ENCODE measurements around the gene KCNQ2.

KCNQ2 gene

DNA sequence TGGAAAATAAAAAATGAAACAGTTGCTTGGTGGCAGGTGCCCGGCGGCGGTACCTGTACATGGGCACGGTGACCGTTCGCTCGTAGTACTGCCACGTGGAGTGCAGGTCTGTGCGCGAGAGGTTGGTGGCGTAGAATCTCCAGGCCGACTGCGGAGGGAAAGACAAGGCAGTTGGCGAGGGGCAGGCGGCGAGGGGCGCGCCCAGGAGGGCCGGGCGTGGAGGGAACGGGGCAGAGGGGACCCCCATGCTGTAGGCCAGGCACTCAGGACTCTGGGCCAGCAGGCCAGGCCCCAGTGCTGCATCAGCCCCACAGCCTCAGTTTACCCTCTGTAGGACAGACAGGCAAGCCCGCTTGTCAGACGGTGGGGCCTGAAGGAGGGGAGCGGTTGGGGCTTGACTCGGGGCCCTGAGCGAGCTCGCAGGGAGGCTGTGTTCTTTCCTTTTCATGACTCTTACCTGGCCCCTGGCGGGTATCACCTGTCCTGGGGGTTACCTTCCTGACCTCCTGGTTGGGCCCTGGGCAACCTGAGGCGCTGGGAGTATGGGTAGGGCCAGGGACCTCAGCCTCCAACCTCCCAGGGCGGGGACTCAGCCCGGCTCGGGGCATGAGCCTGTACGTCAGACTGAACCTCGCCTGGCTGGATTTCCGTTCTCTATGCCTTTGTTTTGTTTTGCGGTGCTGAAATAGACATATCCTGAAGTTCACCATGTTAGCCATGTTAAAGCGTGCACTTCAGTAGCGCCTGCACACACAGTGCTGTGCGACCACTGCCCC lies 38.5 kb downstream of the KCNQ2 start:
- DNase-seq, result no peak

DNA sequence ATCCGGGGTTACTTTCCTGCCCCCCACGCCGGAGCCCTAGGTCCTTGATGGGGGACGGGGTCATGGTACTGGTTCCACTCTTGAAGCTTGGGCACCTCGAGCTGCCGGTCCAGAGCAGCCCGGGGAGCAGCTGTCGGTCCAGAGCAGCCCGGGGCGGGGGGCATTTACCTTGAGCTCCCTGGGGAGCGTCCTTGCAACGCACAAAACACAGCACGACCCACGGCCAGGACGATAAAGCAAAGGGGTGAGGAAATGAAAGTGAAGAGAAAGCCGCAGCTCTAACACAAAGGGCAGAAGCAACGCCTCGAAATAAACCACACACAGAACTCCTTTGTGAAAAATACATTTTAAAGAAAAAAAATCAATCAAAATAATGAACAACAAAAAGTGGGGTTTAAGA lies 39.1 kb downstream of the KCNQ2 start:
- DNase-seq, result no peak

DNA sequence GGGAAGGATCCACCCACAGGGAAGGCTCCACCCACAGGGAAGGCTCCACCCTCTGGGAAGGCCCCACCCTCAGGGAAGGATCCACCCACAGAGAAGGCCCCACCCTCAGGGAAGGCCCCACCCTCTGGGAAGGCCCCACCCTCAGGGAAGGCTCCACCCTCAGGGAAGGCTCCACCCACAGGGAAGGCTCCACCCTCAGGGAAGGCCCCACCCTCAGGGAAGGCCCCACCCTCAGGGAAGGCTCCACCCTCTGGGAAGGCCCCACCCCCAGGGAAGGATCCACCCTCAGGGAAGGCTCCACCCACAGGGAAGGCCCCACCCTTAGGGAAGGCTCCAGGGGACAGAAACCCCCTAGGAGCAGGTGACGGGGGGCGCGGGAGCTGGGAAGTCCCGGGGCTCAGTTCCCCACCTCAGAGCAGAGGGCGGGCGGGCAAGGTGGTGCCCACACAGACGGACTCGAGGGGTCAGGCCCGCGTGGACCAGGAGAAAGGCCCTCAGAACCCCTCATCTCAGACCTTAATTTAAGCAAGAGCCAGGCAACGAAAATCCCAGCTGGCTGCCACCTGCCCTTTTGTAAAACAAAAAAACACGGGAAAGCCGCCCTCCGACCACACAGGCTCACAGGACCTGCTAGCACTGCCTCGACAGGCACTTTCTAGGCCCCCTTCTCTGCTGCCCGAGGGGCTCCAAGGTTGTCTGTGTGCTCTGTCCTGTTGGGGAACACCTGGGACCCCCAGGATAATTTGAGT lies 39.7 kb downstream of the KCNQ2 start:
- DNase-seq, result no peak

DNA sequence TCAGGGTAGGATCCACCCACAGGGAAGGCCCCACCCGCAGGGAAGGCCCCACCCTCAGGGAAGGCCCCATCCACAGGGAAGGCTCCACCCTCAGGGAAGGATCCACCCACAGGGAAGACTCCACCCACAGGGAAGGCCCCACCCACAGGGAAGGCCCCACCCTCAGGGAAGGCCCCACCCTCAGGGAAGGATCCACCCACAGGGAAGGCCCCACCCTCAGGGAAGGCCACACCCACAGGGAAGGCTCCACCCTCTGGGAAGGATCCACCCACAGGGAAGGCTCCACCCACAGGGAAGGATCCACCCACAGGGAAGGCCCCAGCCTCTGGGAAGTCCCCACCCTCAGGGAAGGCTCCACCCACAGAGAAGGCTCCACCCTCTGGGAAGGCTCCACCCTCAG lies 40.5 kb downstream of the KCNQ2 start:
- no peak for DNase-seq

DNA sequence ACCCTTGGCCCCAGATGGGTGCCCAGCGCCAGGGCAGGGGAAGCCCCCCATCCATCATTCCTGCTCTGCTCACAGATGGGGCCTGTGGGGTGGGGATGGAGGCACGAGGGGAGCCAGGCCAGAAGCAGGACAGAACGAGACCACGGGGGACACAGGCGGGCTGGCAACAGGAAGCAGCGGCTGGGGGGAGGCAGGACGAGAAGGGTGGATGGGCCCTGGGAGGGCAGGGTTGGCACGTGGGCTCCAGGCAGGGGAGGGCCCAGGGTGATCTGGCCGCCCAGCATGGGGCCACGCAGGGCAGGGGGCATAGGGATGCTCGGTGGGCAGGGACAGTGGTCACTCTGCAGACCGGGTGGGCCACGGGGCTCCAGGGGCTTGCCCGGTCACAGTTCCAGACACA lies 41.6 kb downstream of the KCNQ2 start:
- DNase-seq, result no peak

DNA sequence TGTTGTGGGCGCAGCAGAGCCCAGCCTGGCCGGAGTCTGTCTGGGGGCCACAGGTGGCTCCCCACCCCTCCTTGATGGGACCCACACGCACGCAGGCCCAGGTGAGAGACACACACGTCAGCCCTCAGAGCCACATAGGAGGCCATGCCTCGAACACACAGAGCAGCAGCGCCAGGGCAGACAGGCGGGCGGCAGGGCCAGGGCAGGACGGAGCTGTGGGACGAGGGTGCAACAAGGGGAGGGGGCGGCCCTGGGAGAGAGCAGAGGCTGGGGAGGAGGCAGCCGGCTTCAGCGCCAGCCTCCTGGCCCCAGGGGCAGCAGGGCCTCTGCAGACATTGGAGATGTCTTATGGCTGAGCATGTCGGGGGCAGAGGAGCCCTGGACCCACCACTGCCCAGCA lies 42.5 kb downstream of the KCNQ2 start:
- DNase-seq, result no peak

DNA sequence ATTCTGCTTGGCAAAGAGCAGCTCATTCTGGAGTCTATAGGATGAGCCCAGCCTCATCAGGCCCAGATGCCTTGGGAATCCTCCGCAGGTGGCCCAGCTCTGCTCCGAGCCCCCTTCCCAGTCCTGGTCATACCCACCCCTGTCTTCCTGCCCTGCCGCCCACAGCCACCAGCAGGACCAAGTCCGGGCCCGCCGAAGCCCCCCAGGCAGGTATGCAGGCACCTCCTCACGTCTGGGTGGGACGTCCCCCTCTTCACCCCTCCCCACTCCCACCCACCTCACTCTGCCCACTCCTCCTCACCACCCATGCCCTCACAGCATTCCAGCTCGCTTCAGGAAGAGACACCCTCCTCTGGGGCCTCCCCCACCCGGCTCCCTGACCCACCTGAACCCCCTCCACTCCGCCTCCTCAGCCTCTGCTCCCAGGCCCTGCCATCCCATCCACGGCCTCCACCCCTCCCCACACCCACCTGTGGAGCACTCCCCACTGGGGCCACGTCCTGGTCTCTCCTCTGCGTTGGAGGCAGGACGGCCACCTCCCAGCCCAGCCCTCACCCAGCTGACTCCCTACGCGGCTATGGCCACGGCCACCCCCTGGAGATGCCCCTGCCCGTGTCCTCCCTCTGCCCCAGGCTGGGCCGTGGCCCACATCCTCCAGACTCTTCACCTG lies 43.4 kb downstream of the KCNQ2 start:
- DNase-seq, result no peak

DNA sequence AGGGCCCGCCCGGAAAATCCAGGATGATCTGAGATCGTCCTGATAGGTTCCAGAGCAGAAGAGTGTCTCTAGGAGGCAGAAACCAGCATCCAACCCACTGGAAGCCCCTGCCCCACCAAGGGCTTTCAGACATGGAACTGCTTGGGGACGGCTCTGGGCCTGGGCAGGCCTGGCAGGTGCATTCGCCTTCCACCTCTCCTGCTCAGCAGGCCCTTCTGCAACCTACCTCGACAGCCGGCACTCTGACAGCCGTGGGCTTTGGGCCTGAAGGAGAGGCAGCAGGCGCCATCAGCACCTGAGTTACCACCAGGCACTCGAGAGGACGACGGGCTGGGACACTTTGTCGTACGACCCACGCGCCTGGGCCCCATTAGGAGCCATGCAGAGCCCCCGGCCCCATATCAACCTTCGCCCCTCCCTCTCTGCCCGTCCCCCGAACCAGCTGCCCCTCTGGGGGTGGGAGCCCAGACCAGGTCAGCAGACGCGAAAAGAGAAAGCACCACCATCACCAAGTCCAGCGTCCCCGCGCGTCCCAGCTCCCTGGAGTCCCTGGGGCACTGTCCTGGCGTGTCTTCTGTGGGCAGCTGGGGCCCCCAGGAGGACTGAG lies 44.6 kb downstream of the KCNQ2 start:
- DNase-seq, result no peak

DNA sequence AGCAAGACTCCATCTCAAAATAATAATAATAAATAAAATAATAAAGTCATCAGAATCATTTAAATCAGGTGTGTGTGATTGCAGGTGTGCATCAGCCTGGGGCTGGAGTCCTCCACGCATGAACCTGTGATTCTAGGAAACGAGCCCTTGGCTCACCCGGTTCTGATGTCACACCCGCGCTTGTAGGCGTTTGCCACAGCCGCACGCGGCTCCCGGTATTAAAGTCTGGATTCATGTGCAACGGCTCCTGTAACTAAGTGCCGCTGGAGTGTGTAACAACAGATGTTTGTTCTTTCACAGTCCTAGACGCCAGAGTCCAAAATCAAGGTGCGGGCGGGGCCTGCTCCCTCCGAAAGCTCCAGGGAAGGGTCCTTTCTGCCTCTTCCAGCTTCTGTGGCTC lies 45.2 kb downstream of the KCNQ2 start:
- no peak for DNase-seq

DNA sequence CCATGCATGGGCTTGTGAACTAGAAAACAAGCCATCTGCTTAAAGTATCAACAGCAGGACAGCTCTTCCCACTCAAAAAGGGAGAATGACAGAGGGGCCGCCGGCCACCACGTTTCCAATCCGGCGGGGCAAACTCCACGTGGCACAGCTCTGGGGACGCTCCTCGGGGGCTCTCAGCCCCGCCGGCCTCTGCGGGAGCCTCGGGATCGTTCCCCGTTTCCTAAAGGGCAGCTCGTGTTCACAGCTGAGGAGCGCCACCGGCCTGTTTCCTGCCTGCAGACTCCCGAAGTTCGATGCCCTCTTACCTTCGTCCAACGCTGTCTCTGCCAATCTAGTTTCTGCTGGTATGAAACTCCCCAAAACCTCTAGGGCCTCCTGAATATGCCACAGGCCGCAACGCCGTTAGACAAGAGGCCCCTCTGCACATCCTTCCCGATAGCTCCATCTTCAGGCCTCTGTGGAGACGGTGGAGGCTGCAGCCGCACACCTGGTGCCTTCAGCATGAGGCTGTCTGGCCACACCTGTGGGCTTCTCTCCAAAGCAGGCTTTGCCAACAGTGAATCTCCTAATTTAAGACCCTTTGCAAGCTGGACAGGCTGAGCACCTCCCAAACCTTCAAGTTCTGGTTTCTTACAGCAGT lies 46.5 kb downstream of the KCNQ2 start:
- no peak for DNase-seq

DNA sequence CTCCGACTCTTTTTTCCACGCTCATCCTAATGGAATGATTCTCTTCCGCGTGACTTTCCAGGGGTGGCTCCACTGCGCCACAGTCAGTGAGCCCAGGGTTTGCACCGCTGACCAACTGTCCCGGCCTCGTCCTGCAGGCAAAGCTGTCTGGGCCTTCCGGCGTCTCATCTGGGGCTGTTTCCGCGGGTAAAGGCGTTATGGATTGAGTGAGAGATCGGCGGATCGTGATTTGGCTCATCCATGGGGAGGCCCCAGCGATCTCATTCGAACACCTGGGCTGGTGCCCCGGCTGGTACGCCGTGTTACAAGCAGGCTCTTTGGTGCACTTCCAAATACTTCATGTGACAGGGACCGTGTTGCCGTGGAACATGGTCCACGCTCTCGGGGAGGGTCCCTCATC lies 47.8 kb downstream of the KCNQ2 start:
- DNase-seq, result no peak

DNA sequence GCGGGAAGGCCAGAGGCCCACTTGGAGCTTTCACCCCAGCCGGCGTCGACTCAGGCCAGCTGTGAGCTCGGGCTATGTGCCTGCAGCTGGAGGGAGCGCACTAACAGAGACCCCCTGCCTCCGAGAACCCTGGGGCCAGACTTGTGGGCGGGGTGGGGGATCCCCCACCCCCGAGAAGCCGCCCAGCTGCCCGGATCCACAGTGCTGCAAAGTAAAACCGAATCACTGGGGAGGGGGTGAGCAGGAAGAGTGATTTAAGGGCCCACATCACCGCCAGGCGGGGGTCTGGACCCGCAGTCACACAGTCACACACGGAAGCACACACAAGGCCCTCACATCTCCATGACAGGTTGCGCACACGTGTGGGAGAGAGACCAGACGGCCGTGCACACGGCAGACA lies 48.7 kb downstream of the KCNQ2 start:
- DNase-seq, result no peak

DNA sequence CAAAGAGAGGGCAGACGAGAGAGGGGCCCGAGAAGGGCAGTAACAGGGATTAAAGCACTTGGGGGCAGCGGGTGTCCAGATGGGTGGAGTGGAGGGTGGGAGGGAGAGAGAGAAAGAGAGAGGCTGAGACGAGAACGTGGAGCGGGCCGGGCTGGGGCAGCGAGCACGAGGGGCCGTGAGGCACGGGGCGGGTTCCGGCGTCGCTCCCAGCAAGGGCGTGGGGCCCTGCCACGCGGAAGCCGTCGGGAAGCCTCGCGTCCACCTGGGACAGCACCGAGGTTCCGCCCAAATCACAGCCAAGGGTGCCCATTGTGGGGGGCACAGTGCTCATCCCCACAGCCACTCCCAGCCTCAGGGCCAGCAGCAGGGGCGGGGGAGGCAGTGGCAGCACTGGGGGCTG lies 49.8 kb downstream of the KCNQ2 start:
- no peak for DNase-seq

DNA sequence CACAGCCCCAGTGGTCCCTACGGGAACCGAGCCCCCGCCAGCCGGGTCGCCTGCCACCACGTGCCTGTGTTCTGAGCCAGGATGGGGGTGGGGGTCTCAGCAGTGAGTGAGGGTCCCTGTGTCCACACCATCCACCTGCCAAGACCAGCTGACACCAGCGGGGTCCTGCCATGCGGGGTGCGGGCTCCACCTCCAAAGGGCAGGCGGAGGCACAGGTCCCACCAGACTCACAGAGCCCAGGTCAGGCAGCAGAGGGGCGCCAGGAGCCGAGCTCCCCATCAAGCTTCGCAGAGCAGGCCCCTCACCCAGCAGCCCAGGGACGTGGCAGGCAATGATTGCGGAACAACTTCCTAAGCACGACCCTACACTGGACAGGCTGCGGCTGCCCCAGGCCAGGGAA lies 50.5 kb downstream of the KCNQ2 start:
- DNase-seq, result no peak

DNA sequence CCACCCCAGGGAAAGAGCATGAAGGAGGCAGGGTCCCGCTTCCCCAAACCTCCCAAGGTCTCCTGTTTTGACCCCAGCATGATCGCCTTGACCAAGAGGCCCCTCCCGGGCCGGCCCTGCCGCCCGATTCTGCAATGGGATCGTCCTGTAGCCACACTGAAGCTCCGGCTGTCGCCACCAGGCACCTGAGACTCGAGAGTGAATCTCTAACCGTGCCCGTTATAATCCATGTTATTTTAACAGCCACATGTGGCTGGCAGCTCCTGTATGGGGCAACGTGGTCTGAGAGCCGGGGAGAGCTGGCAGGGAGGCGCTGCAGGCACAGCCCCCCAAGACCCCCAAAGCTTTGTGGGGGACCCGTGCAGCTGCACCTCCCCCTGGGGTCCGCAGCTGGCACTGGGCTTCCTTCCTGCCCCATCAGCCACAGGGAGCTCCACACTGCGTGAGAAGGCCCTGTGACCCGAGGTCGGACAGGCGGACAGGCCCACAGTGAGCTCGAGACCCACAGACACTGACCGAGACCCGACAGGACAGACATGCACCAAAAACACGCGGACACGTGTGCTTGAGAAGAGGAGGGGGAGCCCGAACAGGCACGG lies 51.3 kb downstream of the KCNQ2 start:
- no peak for DNase-seq

DNA sequence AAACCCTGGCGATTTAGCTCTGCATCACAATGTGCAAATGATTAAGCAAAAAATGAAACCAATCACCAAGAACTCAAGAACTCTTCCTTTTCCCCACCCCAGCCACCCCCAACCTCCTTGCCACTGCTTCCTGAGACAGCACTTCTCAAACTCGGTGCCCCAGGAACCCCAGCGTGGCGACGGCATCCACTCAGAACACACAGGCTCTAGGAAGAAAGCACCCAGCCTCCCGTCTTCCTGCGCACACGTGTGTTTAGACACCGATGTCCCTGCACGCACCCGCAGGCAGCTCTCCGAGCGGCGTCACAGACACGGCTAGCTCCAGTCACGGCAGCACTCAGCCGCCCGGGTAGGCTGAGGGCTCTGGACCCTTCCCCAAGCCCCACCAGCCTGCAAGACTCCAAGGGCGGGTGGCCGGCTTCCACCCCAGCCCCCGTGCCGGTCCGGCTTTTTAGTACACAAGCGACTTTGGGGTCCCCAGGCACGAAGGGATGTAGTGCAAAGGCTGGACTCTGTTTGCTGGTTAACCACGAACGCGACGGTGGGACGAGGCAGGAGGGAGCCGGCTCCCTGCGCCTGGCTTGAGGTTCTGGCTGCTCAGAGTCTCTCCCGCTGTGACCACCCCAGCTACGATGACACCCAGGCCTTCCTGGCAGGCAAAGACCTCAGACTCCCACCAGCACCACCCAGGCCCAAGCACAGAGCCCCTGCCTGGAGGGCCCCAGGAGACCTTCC lies 51.9 kb downstream of the KCNQ2 start:
- no peak for DNase-seq

DNA sequence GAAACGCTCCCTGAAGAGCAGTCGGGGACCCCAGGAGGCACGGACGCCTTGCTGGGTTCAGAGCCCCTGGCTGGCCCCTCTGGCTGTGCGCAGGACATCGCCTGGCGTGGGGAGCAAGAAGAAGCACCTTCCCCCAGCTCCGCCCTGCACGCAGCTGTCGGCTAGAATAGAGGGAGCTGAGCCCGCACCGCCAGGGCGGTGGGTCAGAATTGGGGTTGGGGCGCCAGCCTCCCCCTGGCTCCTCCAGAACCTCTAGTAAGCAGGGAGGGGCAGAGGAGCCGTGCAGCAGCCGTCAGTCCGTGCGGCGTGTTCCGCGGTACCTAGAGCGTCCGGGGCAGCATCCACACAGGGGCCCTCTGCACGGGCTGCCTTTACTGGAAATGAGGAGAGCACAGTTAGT lies 53.2 kb downstream of the KCNQ2 start:
- DNase-seq, result no peak

DNA sequence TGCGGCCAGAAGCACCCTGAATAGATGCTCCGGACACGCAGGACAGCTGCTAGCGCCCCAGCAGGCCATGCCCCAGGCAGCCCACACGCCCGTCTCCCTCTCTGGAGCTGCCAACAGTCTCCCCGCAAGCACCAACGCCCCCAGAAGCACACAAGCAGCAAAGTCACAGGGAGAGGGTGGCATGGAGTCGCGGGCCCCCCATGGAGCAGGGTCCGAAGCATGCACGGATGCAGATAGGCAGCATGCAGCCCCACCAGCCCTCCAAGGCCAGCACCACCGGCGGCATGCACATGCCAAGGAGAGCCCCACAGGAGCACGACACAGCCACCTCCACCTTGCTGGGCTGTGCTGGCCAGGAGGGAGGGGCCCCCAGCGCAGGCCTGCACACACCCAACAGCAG lies 53.8 kb downstream of the KCNQ2 start:
- DNase-seq, result no peak

DNA sequence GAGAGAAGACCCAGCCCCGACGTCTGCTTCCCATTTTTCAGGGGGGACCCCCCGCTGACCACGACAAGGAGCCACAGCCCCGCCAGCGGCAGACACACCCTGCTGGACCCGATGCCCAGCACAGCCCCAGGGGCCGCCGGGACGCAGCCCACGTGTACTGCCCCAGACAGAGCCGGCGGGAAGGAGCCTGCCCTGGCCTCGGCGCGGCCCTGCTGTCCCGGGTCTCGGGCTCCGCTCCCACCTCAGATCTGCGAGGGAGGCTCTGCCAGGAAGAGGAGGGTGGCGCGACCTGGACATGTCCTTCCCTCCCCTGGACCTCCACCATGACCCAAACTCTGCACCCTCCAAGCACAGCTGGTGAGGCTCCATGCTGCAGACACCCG lies 54.7 kb downstream of the KCNQ2 start:
- peak in 1 of 14 donors; percentile 43 for DNase-seq

DNA sequence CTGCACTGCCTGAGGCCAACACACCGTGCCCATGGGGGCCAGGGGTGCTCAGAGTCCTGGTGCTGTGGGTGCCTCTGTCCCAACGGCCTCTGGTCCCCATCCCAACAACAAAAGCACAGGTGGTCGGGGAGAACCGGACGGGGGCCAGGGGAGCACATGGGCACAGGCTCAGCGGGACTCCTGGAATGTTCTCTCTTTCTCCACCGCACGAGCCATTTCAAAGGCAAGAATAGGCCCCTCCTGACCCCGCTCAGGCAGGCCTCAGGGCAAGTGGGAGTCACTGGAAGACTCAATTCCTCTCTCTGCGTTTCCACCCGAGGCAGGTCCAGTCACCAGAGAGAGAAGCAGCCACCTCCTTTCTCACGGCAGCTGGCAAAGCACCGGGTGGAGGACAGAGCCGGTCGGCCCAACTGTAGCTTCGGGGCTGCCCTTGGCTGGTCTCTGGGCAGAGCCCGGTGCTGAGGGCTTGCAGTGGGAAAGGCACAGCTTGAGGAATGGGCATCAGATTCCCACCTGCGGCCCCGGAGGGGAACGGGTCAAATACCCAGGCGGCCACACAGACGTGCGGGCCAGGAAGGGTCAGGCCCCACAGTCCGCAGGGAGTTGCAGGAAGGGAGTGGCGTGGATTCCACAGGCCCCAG lies 55.2 kb downstream of the KCNQ2 start:
- peak in 1 of 14 donors; percentile 62 for DNase-seq

DNA sequence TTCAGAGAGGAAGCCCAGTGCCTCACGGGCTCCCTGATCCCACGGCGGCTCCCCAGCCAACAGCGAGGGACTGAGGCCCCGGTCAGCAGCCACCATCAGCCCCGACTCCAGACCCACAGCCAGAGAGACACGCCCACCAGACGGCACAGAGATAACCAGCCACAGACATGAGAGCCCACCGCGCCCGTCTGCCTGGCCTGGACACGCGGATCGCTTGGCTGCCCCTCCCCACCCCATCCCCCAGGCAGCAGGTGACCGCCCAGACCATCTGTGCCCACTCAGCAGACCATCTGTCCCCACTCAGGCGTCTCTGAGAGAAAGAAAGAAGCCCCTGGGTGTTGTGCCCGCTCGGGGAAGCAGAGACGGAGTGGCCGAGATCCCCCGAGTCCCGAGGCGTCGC lies 55.8 kb downstream of the KCNQ2 start:
- peak in 1 of 14 donors; percentile 85 for DNase-seq
